Activated CD4-positive, alpha-beta memory T cell treated with anti-CD3 and anti-CD28 coated beads, Interleukin-2, amount 10 ng/mL, durations not matched to agents 7 days and 5 days (primary cell): ENCODE measurements around the gene RAD21L1. TPM values are rescaled to one million over a fixed set of nuclear protein-coding genes. Genes with fewer than 3 reads are reported as not detected.

ENCODE experiments used
- CTCF ChIA-PET: fragments of 350-600 bp; sonication (Branson Sonifier 250); formaldehyde crosslinking; loops from one replicate; lab custom pipeline; 2021; ENCODE audit warnings: antibody characterized with exemption, inconsistent platforms; lab: Charles Lee
- POLR2A ChIA-PET: fragments of 350-600 bp; sonication (Branson Sonifier 250); formaldehyde crosslinking; loops from one replicate; lab custom pipeline; 2021; ENCODE audit warnings: antibody characterized with exemption; lab: Charles Lee
- DNase-seq: peaks from one replicate; pipeline ENCODE4 v3.0.0-alpha.2; 2020
- H3K27ac Mint-ChIP-seq: one replicate; pipeline ENCODE4 v1.8.0; 2021; ENCODE audit warnings: mild to moderate bottlenecking, mixed read lengths
- H3K27me3 Mint-ChIP-seq: one replicate; pipeline ENCODE4 v1.8.0; 2021; ENCODE audit warnings: mixed read lengths
- H3K36me3 Mint-ChIP-seq: one replicate; pipeline ENCODE4 v1.8.0; 2021; ENCODE audit warnings: low read depth, mixed read lengths
- H3K4me1 Mint-ChIP-seq: one replicate; pipeline ENCODE4 v1.8.0; 2021; ENCODE audit warnings: mixed read lengths
- H3K4me3 Mint-ChIP-seq: one replicate; pipeline ENCODE4 v1.8.0; 2021; ENCODE audit warnings: mild to moderate bottlenecking, mixed read lengths
- H3K9me3 Mint-ChIP-seq: one replicate; pipeline ENCODE4 v1.8.0; 2021; ENCODE audit warnings: mixed read lengths
- total RNA-seq, 2 experiments: library from RNA; stranded (reverse); gene quantifications; one replicate each; pipeline ENCODE4 v1.2.3, GENCODE V29; 2021

Gene RAD21L1
- total RNA-seq, 2 experiments from 2014 or later, result not detected

GRCh38 chr20:1187605-1188171, 38.2 kb upstream of the RAD21L1 start:
- no peaks in the 10 kb centered on the region for H3K36me3 Mint-ChIP-seq
- ChIA-PET CTCF (interaction anchor here (0.6 to 0.9 kb wide), 3 partner anchors 8 to 358 kb away, joined by 3 read pairs; no protein-coding TSS in a partner anchor), POLR2A (interaction anchor here (1.2 kb wide), 1 partner anchor 26 kb away, joined by 3 read pairs; no protein-coding TSS in a partner anchor)
- H3K4me3 Mint-ChIP-seq, result no peak overlapping the region
- H3K27ac Mint-ChIP-seq, result no peak overlapping the region
- DNase-seq, result no peak
- peaks cover 10% of the 10 kb centered on the region for H3K4me1 Mint-ChIP-seq
- peaks cover 45% of the 10 kb centered on the region for H3K27me3 Mint-ChIP-seq
- no peaks in the 10 kb centered on the region for H3K9me3 Mint-ChIP-seq

DNA sequence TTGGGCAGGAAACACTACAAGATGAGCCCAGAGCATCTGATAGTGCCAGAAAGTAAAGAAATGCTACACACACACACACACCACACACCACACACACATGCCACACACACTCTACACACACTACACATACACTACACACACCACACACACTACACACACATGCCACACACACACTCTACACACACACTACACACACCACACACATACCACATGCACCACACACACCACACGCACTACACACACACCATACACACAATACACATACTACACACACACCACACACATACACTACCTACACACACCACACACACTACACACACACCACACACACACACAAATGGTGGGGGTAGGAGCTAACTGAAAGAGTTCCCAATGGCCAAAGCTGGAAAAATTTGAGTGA, 37.5 kb upstream of the RAD21L1 start:
- Mint-ChIP-seq H3K4me3 (no peak overlapping the region), H3K9me3 (no peaks in the 10 kb centered on the region), H3K4me1 (peaks cover 10% of the 10 kb centered on the region), H3K27ac (no peak overlapping the region), H3K36me3 (no peaks in the 10 kb centered on the region), H3K27me3 (peaks cover 39% of the 10 kb centered on the region)
- ChIA-PET CTCF (interaction anchor here (0.9 to 1.0 kb wide), 2 partner anchors 11 to 25 kb away, joined by 3 read pairs; no protein-coding TSS in a partner anchor), POLR2A (no interaction called here)
- no peak for DNase-seq

GRCh38 chr20:1189827-1190226, 36.0 kb upstream of the RAD21L1 start:
- H3K27ac Mint-ChIP-seq, result no peak overlapping the region
- no peaks in the 10 kb centered on the region for H3K36me3 Mint-ChIP-seq
- no peak for DNase-seq
- no peak overlapping the region for H3K4me3 Mint-ChIP-seq
- POLR2A ChIA-PET, result no interaction called here
- CTCF ChIA-PET, result interaction anchor here (0.6 to 1.0 kb wide), 2 partner anchors 18 to 247 kb away, joined by 3 read pairs; no protein-coding TSS in a partner anchor
- H3K27me3 Mint-ChIP-seq, result peaks cover 25% of the 10 kb centered on the region
- no peaks in the 10 kb centered on the region for H3K9me3 Mint-ChIP-seq
- H3K4me1 Mint-ChIP-seq, result peaks cover 3% of the 10 kb centered on the region

- Mint-ChIP-seq H3K4me3 (no peak overlapping the region), H3K4me1 (peaks cover 3% of the 10 kb centered on the region), H3K27me3 (peaks cover 24% of the 10 kb centered on the region), H3K27ac (no peak overlapping the region), H3K9me3 (no peaks in the 10 kb centered on the region), H3K36me3 (no peaks in the 10 kb centered on the region)
- DNase-seq, result no peak
- ChIA-PET CTCF (no interaction called here), POLR2A (no interaction called here)
Observed at GRCh38 chr20:1190847-1191246, 35.0 kb upstream of the RAD21L1 start.

DNA sequence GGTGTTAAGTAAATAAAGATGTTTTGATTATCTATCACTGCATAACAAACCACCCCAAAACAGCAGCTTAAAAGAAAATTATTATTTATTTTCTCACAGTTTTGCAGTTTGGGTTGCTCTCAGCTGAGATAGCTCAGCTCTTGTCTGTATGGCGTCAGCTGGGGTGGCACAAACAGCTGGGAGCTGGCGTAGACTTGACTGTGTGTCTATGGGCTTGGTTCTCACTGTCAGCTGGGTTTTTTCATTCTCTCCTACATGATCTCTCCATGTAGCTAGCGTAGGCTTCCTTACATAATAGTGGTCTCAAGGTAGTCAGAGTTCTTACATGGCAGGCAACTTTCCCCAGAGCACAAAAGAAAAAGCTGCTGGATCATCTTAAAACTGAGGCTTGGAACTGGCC, 34.5 kb upstream of the RAD21L1 start:
- POLR2A ChIA-PET, result no interaction called here
- H3K4me1 Mint-ChIP-seq, result no peaks in the 10 kb centered on the region
- no peak for DNase-seq
- no peaks in the 10 kb centered on the region for H3K36me3 Mint-ChIP-seq
- H3K27ac Mint-ChIP-seq, result no peak overlapping the region
- no peaks in the 10 kb centered on the region for H3K9me3 Mint-ChIP-seq
- no peak overlapping the region for H3K4me3 Mint-ChIP-seq
- CTCF ChIA-PET, result no interaction called here
- H3K27me3 Mint-ChIP-seq, result peaks cover 19% of the 10 kb centered on the region

DNA sequence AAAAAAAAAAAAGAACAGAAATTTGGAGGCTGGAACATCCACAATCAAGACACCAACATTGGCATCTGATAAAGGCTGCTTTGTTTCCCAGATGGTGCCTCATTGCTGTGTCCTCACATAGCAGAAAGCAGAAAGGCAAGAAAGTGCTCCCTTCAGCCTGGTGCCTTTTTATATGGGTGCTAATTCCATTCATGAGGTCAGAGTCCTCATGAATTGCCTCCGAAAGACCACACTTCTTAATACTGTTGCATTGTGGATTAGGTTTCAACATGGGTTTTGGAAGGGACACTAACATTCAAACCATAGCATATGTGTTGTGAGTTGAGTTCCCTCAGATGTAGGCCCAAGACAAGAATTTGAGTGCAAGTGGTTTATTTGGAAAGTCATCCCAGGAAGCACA, 30.6 kb upstream of the RAD21L1 start:
- ChIA-PET POLR2A (no interaction called here), CTCF (no interaction called here)
- peaks cover 3% of the 10 kb centered on the region for H3K4me1 Mint-ChIP-seq
- no peak overlapping the region for H3K27ac Mint-ChIP-seq
- peaks cover 6% of the 10 kb centered on the region for H3K27me3 Mint-ChIP-seq
- no peak for DNase-seq
- H3K9me3 Mint-ChIP-seq, result no peaks in the 10 kb centered on the region
- H3K4me3 Mint-ChIP-seq, result no peak overlapping the region
- H3K36me3 Mint-ChIP-seq, result no peaks in the 10 kb centered on the region

DNA sequence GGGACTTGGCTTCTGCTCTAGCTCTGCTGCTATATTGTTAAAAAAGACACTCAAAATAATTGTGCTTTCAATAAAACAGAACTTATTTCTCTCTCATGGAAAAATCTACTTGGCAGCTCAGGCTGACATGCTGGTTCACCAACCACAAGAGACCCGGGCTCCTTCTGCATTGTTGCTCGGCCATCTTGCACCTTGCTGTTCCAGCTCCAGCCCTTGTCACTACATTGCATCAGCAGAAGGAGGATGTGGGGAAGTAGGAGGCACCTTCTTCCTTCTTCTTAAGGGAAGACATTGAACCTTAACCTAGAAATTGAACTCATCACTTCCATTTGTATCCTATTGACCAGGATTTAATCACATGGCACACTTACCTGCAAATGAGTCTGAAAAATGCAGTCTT, 29.2 kb upstream of the RAD21L1 start:
- ChIA-PET CTCF (interaction anchor here (0.8 kb wide), 1 partner anchor 9 kb away, joined by 3 read pairs; no protein-coding TSS in a partner anchor), POLR2A (no interaction called here)
- no peak for DNase-seq
- no peaks in the 10 kb centered on the region for H3K9me3 Mint-ChIP-seq
- H3K4me3 Mint-ChIP-seq, result no peak overlapping the region
- peaks cover 3% of the 10 kb centered on the region for H3K4me1 Mint-ChIP-seq
- no peaks in the 10 kb centered on the region for H3K27me3 Mint-ChIP-seq
- H3K27ac Mint-ChIP-seq, result no peak overlapping the region
- no peaks in the 10 kb centered on the region for H3K36me3 Mint-ChIP-seq

DNA sequence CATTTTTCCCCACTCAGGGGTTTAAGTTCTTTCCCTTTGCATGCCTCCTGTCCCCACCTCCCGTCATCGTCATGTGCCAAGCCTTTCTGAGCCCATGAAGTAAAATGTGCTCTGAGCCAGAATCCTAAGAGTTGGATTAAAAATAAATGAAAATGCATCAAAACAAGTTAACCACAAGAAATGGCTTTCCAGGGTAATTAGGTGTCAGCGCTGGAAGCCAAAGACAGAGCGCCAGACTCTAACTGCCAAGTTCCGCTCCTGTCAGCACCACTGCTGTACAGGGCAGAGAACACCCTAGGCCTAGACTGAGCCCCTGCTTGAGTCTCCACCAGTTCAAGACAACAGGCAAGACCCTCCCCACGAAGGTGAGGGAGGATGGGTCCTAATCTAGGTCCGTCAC, 28.0 kb upstream of the RAD21L1 start:
- Mint-ChIP-seq H3K4me1 (peaks cover 3% of the 10 kb centered on the region), H3K4me3 (no peak overlapping the region), H3K27ac (no peak overlapping the region), H3K27me3 (no peaks in the 10 kb centered on the region), H3K9me3 (no peaks in the 10 kb centered on the region), H3K36me3 (no peaks in the 10 kb centered on the region)
- DNase-seq, result no peak
- POLR2A ChIA-PET, result no interaction called here
- CTCF ChIA-PET, result no interaction called here

DNA sequence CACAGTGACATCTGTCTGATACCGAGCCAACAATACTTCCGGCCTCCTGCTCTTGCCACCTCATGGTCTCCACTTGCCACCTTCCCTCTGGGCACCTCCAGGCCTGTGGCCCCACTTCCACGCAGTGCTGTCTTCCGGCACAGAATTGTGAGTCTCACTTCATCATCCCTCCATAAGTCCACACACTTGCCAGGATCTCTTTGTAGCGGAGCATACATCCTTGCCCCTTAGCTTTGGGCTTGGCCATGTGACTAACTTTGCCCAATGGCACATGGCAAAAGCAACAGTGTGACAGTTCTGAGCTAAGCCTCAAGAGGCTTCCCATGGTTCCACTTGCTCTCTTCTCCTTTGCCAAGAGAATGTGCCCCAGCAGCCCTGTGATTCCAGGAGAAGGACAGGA, 27.1 kb upstream of the RAD21L1 start:
- Mint-ChIP-seq H3K36me3 (no peaks in the 10 kb centered on the region), H3K9me3 (no peaks in the 10 kb centered on the region), H3K4me3 (no peak overlapping the region), H3K27ac (no peak overlapping the region), H3K4me1 (peaks cover 3% of the 10 kb centered on the region), H3K27me3 (no peaks in the 10 kb centered on the region)
- POLR2A ChIA-PET, result no interaction called here
- CTCF ChIA-PET, result interaction anchor here (2.0 kb wide), 1 partner anchor 13 kb away, joined by 8 read pairs; no protein-coding TSS in a partner anchor
- DNase-seq, result no peak

- Mint-ChIP-seq H3K9me3 (no peaks in the 10 kb centered on the region), H3K36me3 (no peaks in the 10 kb centered on the region), H3K27ac (no peak overlapping the region), H3K27me3 (no peaks in the 10 kb centered on the region), H3K4me3 (no peak overlapping the region), H3K4me1 (peaks cover 3% of the 10 kb centered on the region)
- no peak for DNase-seq
- ChIA-PET POLR2A (no interaction called here), CTCF (interaction anchor here (2.0 kb wide), 1 partner anchor 12 kb away, joined by 8 read pairs; no protein-coding TSS in a partner anchor)
Observed at GRCh38 chr20:1199212-1199873, 26.5 kb upstream of the RAD21L1 start.

GRCh38 chr20:1199964-1200363, 25.9 kb upstream of the RAD21L1 start:
- Mint-ChIP-seq H3K27me3 (no peaks in the 10 kb centered on the region), H3K4me3 (no peak overlapping the region), H3K27ac (no peak overlapping the region), H3K9me3 (no peaks in the 10 kb centered on the region), H3K36me3 (no peaks in the 10 kb centered on the region), H3K4me1 (peaks cover 3% of the 10 kb centered on the region)
- ChIA-PET POLR2A (no interaction called here), CTCF (interaction anchor here (2.0 kb wide), 1 partner anchor 12 kb away, joined by 8 read pairs; no protein-coding TSS in a partner anchor)
- DNase-seq, result no peak

- Mint-ChIP-seq H3K27ac (no peak within 1 kb of the TSS), H3K36me3 (no peaks in the 10 kb centered on the region), H3K4me1 (peaks cover 3% of the 10 kb centered on the region), H3K9me3 (no peaks in the 10 kb centered on the region), H3K4me3 (no peak within 1 kb of the TSS), H3K27me3 (no peaks in the 10 kb centered on the region)
- ChIA-PET POLR2A (no interaction called here), CTCF (interaction anchor here (1.2 kb wide), 1 partner anchor 10 kb away, joined by 4 read pairs; no protein-coding TSS in a partner anchor)
- DNase-seq, result no peak
Observed at GRCh38 chr20:1202762-1203504, 22.9 kb upstream of the RAD21L1 start, which contains the start of gene C20orf202. C20orf202 (plus strand) TSS chr20:1203454; CDS start chr20:1203586, 132 bp downstream.

- Mint-ChIP-seq H3K36me3 (no peaks in the 10 kb centered on the region), H3K27me3 (no peaks in the 10 kb centered on the region), H3K9me3 (no peaks in the 10 kb centered on the region), H3K4me1 (peaks cover 3% of the 10 kb centered on the region), H3K4me3 (no peak overlapping the region), H3K27ac (no peak overlapping the region)
- ChIA-PET CTCF (interaction anchor here (1.2 to 1.5 kb wide), 2 partner anchors 10 to 18 kb away, joined by 3 to 4 read pairs; no protein-coding TSS in a partner anchor), POLR2A (no interaction called here)
- no peak for DNase-seq
Observed at GRCh38 chr20:1203630-1204029, 22.2 kb upstream of the RAD21L1 start.
